Superior temporal gyrus (tissue), 1 donor: ENCODE results near the gene LRFN4.

Experiments used
- DNase-seq: peaks from one replicate; pipeline ENCODE4 v3.0.0-alpha.2; 2016; ENCODE audit errors: extremely low spot score

Gene LRFN4

DNA sequence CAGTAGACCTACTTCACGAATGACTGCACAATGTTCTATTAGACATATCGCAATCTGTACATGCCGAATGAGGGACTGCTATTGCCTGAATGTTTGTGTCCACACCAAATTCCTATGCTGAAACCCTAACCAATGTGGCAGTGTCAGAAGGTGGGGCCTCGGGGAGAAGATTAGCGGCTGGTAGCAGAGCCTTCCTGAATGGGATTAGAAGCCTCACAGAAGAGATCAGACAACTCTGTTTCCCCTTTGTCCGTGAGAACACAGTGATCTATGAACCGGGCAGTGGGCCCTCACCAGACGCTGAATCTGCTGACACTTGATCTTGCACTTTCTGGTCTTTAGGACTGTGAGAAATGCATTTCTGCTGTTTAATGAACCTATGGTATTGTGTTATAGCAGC lies 33.1 kb downstream of the LRFN4 start:
- DNase-seq: no peak

DNA sequence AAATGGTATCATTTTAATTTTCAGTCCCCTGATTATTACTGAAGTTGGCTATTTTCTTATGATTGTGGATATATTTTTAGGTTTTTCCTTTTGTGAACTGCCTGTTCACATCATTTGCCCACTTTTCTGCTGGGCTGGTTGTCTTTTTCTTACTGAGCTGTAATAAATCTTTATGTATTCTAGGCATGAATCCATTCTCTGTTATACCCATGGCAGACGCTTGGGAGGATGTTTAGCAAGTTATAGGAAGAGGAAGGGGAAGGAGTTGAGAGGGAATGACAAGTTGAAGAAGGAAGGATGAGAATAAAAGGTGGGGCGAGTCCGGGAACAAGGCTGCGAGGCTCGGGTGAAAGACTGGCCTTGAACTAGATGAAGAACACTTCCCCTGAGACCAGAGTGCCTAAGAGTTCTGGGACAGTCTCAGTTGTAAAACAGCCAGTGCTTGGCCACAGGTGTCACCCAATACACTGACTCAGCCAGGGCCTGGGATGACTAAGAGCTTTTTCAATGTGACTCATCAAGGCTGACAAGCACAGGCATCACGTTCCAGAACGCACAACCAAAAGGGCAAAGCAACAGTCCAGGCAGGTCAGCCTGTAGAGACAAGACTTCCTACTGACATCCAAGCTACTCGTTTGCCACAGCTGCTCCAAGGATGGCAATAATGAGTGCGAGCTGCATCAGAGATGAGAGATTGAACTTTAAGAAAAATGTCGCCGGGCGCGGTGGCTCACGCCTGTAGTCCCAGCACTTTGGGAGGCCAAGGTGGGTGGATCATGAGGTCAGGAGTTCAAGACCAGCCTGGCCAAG lies 35.2 kb downstream of the LRFN4 start:
- DNase-seq: no peak

DNA sequence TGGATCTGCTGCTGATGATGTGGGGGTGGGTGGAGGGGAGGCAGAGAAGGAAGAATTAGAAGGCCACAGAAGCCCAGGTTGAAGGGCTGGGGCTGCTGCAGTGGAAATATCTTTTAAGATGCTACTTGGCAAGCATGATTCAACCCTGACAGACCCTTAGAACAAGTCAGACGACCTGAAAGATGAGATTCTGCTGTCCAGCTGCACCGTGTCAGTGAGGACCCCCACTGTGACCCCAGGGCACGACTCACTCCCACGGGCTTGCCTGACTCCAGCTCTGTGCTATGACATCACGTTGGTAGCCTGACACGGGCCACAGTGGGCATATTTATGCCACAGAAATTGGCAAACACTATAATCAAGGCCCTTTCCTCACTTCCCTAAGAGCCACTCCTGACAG lies 36.0 kb downstream of the LRFN4 start:
- DNase-seq: no peak

DNA sequence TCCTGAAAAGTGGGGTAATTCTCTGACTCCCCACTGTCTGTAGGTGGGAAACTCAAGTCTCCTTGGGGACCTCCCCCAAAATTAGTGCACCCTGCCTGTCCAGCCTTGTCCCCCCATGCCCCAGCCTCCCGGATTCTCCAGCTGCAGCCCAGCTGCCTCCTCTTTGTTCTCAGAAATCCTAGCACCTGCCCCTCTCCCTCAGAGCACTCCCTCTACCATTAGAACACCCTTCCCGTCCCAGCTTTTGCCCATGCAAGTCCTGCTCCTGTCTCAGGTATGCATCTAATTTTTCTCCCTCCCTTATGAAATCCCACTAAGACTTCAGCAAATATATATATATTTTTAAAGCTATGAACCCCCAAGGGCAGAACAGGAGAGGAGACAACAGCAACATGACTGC lies 37.3 kb downstream of the LRFN4 start:
- no peak for DNase-seq

DNA sequence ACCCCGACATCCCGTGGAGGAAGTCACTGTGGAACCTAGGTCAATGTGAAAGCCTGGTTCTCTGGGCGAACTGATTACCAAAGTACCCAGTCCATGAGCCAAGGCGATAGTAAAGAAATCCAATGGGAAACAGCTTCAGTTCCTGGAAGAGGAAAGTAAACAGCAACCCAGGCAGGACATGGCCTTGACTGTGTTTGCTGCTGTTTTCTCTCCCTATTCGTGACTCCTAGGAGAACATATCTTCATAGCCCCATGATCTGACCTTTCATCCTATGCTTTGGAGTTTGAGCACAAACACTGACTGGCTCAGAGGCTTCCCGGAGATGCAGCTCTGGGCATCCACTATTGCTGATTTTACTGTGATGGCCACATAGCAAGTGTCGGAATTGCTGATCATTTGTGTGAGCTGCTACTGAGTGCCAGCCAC lies 45.1 kb downstream of the LRFN4 start:
- no peak for DNase-seq

DNA sequence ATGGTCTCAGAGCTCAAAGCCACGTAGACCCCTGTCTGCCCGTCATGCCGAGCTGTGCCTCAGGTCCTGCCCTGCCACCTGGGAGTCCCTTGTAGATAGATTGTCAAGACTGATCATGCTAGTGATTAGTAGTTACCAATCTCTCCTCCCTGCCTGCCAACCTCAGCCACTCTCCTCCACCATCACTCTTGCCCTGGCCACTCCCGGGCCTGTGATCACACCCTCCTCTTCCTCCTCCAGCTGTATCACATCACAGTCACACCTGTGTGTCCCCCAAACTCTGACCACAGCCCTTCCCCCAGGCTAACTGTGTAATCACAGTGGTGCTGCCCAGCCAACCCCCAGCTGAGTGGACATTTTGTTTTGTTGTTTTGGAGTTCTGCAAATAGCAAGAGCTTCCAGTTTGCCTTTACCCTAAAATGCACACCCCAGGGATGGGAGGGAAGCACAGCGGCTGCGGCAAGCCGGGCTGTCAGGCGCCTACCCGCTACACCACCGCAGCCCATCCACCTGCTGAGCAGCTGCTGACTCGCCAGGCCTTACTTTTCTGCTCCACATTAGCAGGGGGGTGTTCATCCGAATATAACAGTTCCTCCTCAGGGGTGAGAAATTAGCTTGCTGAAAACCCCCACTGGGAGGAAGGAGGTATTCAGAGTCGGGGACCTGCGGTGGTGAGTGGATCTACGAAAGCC lies 45.8 kb downstream of the LRFN4 start:
- no peak for DNase-seq

DNA sequence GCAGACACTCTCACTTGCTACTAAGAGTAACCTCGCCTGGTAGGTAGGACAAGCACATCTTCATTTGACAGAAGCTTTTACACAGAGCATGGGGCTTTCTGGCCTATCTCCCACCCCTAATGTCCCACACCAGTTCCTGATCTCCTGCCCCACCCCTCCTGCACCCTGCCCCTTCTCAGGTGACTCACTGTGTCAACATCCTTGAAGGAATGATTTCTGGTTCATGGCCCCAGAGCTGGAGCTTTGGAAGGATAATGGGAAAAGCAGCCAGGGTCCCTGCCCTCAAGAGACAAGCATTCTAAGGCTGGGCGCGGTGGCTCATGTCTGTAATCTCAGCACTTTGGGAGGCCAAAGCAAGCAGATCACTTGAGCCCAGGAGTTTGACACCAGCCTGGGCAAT lies 47.2 kb downstream of the LRFN4 start:
- no peak for DNase-seq

DNA sequence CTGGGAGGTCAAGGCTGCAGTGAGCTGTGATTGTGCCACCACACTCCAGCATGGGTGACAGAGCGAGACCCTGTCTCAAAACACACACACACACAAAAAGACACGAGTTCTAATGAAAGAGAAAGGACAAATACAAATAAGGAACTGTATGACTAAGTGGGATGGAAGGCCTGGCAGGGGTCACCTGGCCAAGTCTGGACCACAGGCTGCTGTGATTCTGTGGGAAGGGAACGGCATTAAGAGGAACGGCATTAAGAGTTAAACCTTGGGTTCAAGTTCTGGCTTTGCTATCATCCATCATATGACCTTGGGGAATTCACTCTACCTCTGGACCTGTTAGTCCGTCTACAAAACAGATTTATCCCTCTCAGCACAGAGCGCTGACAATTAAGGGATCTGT lies 47.7 kb downstream of the LRFN4 start:
- DNase-seq: no peak

DNA sequence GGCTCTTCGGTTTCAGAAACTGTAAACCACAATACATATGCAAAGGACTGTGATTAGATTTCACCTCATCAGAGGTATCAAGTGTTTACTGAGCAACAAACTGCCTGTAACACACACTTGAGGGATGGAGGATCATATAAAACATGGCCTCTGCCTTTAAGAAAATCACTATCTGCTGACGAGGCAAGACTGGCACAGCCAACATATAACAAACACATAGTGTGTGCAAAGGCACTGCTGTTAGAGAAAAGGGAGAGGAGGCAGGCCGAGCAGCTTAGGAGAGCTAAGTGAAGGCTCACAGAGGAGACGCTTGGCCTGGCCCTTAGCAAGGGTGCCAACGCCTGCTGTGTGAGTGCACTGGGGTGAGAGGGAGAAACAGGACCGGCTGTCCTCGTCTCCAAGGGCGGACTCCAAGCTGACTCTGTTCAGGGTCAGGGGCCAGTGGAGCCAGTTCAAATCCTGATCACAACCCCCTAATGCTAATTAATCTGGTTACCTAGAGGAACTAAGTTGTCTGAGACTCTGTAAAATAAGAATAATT lies 48.2 kb downstream of the LRFN4 start:
- no peak for DNase-seq

DNA sequence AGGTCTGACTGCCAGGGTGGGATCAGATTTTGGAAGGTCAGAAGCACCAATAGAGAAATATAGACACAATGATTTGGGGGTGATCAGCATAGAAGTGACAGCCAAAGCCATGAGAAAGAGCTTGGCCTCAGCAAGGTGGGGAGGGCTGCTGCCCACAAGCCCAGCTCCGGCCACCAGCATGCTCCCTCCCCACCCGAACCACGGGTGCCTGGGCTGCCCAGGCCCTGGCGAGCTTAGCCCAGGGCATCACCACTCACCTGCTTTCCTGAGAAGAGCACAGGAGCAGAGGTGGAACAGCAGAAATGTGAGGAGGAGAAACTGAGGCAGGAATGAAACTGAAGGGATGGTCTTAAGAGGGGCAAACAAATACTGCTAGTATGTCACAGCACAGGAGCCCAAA lies 48.8 kb downstream of the LRFN4 start:
- DNase-seq: no peak

DNA sequence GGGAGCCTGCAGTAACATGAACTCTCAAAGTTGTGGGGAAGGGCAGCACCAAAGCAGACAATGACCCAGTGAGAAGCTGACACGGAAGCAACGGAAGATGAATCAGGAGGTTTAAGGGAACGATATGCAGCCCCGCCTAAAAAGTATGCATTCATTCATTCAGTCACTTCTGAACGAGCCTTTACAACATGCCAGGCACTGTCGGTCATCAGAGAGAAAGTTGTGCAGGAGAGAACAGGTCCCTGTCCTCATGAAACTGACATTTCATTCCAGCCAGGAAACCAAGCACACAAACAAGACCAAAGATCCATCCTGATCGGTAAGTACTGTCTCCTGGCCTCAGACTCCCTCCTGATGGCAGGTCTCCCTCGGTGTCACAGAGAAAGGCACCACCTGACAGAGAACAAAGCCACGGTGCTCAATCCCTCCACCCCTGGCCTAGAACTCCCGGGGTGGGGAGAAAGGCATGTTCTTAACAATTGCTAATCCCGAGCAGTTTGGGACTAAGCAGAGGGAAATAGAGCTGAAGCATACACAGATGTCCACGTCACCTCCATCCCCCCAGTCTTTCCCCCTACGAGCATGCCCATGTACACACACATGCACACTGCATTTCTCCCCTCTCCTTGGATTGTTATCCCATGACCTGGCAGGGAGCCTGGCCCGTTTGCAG lies 49.3 kb downstream of the LRFN4 start:
- no peak for DNase-seq

DNA sequence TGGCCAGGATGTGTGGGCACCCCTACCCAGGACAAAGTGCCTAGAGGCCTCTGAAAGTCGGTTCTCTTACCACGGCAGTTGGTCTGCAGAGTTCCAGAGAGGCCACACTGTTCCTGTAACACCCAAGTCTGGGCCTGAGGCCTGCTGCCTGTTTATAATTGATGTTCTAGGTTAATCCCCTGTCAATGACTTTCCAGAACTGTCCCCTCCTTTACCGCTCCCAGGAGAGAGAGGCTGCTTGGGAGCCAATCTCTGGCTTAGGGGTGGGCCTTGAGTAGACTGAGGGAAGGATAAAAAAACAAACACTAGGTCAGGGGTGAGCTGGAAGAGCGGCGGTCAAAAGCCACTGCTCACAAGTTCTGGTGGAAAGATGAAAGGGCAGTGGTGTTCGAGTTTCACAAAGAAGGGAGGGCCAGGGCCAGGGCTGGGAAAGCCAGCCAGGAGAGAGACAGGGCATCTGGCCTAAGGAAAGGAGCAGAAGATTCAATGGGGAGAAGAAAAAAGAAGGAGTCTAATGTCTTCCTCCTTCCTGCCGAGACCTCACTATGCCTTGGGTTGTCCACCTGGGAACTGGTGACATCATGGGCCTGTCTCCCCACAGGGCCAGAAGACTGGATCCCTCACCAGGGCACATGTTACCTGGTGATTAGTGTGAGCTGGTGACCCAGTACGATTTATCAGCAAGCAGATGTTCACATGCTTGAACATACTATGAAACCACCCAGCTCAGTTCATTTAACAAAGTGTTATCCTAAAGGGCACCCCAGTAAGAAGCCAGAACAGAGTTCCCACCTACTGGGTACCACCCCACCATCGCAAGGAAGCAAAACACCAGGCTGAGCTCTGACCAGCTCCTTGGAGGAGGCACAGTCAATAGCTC lies 51.1 kb downstream of the LRFN4 start:
- DNase-seq: no peak

DNA sequence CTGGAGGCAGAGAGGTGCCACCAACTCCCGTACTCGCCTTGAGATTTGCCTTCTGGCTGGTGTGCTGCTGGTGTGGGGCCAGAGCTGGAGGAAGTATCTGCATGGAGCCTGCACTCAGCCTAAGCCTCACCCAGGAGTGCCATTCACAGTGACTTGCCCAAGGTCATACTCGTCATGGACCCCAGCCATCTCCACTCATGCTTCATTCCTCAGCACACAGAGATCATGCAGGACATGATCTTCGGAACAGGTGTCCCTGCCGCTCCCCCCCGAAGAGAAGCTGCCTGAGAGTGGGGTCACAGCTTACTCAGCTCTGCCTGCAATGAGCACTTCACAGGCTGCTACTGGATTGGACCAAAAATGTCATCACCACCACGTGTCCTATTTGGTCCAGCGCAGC lies 52.3 kb downstream of the LRFN4 start:
- DNase-seq: no peak

DNA sequence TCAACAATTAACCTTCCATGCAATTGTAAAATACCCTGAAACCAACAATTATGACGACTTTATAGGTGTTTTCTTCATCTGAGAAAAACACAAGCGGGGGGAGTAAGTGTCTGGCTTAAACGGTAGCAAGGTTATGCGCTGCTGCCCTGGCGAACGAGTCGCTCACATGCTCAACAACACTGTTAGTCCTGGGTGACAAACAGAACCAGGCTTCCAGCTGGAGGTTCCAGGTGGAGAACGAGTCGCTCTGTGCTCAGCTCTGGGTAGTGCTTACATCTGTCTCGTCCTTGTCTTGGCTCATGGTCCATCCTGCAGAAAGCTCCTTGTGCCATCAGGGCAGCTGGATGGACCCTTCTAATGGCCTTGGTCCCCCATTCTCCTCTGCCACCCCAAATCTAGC lies 53.2 kb downstream of the LRFN4 start:
- DNase-seq: no peak
